Activated naive CD8-positive, alpha-beta T cell treated with anti-CD3 and anti-CD28 coated beads, Interleukin-2, amount 50 U/mL, for 24 hours (primary cell): ENCODE data around the gene CENPE.

Experiments used
- ATAC-seq: fragments of 150-1000 bp; cut with Tn5 transposase; one replicate; pipeline ENCODE4 v1.10.0; 2021
- DNase-seq: peaks from one replicate; pipeline ENCODE4 v3.0.0; 2021
- H3K27ac Mint-ChIP-seq: one replicate; pipeline ENCODE4 v1.8.0; 2021; ENCODE audit warnings: mild to moderate bottlenecking, mixed read lengths
- H3K27me3 Mint-ChIP-seq: one replicate; pipeline ENCODE4 v1.8.0; 2021; ENCODE audit warnings: mixed read lengths
- H3K36me3 Mint-ChIP-seq: one replicate; pipeline ENCODE4 v1.8.0; 2021; ENCODE audit warnings: low read depth, mixed read lengths
- H3K4me1 Mint-ChIP-seq: one replicate; pipeline ENCODE4 v1.8.0; 2021; ENCODE audit warnings: mixed read lengths
- H3K4me3 Mint-ChIP-seq: one replicate; pipeline ENCODE4 v1.8.0; 2021; ENCODE audit warnings: mild to moderate bottlenecking, moderate library complexity, mixed read lengths
- H3K9me3 Mint-ChIP-seq: one replicate; pipeline ENCODE4 v1.8.0; 2021; ENCODE audit warnings: mixed read lengths

CENPE gene

DNA sequence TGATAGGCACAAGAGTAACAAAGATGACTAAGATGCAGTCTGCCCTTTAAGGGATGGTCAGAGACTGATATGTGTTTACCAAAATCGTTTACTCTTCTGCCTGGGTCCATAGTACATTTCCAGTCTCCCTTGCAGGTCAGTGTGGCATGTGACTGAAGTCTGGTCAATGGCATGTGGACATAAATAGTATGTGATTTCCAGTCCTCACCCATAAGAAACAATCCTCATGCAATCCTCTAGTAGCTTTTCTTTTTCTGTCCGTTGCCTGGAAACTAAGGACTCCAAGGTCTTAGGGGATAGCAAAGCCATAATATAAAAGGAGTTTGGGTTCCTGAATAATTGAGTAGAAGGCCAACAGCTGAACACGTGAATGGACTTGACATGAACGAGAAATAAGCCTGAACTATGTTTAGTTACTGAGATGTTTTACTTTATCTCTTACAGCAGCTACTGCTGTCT, 122.7 kb downstream of the CENPE start:
- Mint-ChIP-seq H3K4me3 (peak overlapping the region; percentile 94), H3K27ac (peak overlapping the region; percentile 99), H3K9me3 (no peaks in the 10 kb centered on the region), H3K36me3 (peaks cover 35% of the 10 kb centered on the region), H3K27me3 (no peaks in the 10 kb centered on the region), H3K4me1 (peaks cover 52% of the 10 kb centered on the region)
- no peak for ATAC-seq
- DNase-seq, result no peak

DNA sequence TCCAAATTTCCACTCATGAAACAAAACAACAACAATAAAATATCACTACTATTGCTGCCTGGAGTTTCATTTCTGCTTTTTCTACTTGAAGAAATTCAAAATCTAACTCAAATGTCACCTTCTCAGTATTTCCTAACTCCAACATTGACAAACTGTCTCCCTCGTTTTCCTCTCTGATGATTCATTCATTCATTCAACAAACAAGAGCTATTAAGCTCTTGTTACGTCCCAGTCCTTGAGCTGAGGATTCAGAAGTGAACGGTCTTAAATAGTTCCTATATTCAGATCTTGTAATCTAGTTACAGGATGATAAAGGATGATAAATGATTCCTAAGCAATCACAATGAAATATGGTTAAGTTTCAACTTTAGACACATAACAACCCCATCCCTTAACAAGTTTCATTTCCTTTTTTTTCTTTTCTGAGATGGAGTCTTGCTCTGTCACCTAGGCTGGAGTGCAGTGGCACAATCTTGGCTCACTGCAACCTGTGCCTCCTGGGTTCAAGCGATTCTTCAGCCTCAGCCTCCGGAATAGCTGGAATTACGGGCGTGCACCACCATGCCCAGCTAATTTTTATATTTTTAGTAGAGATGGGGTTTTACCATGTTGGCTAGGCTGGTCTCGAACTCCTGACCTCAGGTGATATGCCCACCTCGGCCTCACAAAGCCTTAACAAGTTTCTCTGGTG, 123.3 kb downstream of the CENPE start:
- ATAC-seq (peak; percentile 2), DNase-seq (no peak)
- Mint-ChIP-seq H3K36me3 (peaks cover 38% of the 10 kb centered on the region), H3K4me1 (peaks cover 50% of the 10 kb centered on the region), H3K9me3 (no peaks in the 10 kb centered on the region), H3K4me3 (peak overlapping the region; percentile 94), H3K27ac (peak overlapping the region; percentile 99), H3K27me3 (no peaks in the 10 kb centered on the region)

DNA sequence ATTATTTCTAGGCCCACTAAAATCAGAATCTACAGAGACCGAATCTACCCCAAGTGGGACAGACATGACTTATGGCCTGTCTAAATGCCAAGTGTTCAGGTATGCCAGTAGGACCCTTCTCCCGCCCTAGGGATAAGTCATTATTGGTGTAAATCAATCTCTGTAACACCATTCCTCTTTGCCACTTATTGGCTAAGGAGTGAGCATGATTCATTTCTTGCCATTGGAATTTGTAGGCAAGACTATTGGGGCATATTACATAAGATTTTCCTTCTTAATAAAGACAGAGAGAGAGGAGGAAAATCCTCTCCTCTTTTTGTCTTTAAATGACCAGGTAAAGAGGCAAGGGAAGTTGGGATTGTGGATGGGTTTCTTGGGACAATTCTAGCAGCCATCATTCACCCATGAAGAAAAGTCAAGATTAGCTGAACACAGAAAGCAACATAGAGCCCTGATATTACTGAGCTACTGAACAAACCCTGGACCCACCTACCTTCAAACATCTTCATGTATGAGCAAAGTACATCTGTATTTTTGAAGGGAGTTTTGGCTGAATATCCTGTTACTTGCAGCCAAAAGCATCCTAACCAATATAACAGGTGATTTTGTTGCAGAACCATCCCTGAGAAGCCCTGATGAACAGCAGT, 124.2 kb downstream of the CENPE start:
- DNase-seq (no peak), ATAC-seq (no peak)

DNA sequence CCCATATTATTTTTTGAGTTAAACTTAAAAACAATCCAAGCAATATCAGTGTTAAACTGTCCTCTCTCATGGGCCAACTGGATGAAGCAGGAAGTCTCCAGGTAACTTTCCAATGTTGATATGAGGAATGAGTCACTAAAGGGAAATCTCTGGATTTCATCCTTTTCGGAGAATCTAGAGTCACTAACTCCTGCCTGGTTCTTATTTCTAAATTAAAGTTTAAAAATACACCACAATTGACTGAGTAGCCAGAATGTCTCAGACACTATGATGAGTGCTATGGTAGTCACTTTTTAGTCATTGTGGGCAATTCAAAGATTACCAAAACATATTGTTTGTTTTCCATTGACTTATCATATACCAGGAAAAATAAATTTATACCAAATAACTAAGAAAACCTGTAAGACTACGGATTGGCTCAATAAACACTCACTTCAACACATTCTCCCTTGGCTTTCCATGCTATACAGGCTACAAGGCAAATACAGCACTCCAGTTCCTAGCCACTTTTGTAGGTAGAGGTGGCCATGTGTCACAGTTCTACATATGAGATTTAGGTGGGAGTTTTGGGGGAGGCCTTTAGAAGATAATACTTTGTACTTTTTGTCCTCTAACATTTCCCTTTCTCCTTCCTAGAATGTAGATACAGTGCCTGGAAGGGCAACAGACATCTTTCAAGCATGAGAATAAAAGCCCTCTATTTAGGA, 130.1 kb downstream of the CENPE start:
- peaks cover 35% of the 10 kb centered on the region for H3K4me1 Mint-ChIP-seq
- peak; percentile 69 for ATAC-seq

More for the DNA sequence above, 124.2 kb downstream of the CENPE start:
- Mint-ChIP-seq H3K4me1 (peaks cover 55% of the 10 kb centered on the region), H3K4me3 (peak overlapping the region; percentile 94), H3K36me3 (peaks cover 38% of the 10 kb centered on the region), H3K9me3 (no peaks in the 10 kb centered on the region), H3K27ac (peak overlapping the region; percentile 53), H3K27me3 (no peaks in the 10 kb centered on the region)

DNA sequence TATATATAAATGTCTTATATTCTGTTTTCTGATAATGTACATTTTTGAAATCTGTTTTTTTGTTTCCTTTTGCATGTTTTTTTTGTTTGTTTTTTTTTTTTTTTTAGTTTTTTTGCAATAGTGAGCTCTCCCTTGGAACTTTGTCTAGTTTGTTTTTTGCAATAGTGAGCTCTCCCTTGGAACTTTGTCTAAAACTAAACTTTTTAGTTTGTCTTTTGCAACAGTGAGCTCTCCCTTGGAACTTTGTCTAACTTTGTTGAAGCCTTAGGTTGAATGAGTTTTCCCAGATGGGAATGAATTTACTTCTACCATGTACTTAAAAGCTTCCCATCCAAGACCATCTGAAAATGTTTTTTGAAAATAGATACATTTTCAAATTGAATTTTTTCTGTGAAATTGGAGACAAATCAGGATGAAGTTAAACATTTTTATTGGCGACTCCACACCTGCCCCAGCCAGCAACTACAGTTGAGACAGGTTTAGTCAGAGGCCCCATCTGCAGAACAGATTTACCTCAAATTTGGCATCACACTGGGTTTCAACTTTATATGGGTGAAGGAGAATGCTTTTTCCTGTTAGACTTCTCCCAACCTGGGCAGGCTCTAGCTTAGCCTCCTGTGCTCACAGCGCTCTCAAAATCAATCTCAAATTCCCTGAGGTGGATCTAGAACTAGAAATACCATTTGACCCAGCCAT, 137.5 kb downstream of the CENPE start:
- no peak for ATAC-seq
- no peak overlapping the region for H3K27ac Mint-ChIP-seq
- H3K36me3 Mint-ChIP-seq, result peaks cover 38% of the 10 kb centered on the region

More for the DNA sequence above, 130.1 kb downstream of the CENPE start:
- no peaks in the 10 kb centered on the region for H3K9me3 Mint-ChIP-seq
- H3K4me3 Mint-ChIP-seq, result no peak overlapping the region
- H3K27ac Mint-ChIP-seq, result peak overlapping the region; percentile 56
- peaks cover 51% of the 10 kb centered on the region for H3K36me3 Mint-ChIP-seq
- H3K27me3 Mint-ChIP-seq, result no peaks in the 10 kb centered on the region
- DNase-seq, result no peak

More for the DNA sequence above, 137.5 kb downstream of the CENPE start:
- Mint-ChIP-seq H3K4me3 (no peak overlapping the region), H3K9me3 (no peaks in the 10 kb centered on the region), H3K27me3 (no peaks in the 10 kb centered on the region), H3K4me1 (no peaks in the 10 kb centered on the region)
- no peak for DNase-seq
